ENCODE data around the gene TBC1D9. TPM values are rescaled to one million over a fixed set of nuclear protein-coding genes. Genes with fewer than 3 reads are reported as not detected.
A peak's percentile ranks its signal among the peaks of the same experiment; 100 is the strongest.

Gene TBC1D9
- total and polyA plus RNA-seq, 2 of the 13 experiments (the other 11 are each of a cell fraction or from before 2014, with no cell fraction given) = 11.9 to 12.2 TPM

DNA sequence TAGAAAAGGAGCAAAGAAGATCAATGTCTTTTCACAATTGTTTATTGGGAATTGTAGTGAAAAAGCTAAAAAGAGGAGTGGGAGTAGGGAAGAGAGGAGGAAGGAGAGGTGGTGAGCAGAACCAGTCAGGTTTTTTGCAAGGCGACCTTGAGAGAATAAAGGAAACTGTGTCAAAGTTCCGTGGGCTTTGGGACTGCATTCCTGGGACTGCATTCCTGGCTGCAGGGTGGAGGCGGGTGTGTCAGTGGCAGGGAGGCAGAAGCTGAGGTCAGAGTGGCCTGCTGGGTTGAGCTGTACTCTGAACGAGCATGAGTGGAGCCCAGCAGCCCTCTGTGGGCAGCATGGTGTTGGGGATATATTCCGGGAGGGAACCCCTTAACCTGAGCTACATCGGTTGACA, 120.6 kb downstream of the TBC1D9 start (continued):
- TF ChIP-seq, protein P1, sequence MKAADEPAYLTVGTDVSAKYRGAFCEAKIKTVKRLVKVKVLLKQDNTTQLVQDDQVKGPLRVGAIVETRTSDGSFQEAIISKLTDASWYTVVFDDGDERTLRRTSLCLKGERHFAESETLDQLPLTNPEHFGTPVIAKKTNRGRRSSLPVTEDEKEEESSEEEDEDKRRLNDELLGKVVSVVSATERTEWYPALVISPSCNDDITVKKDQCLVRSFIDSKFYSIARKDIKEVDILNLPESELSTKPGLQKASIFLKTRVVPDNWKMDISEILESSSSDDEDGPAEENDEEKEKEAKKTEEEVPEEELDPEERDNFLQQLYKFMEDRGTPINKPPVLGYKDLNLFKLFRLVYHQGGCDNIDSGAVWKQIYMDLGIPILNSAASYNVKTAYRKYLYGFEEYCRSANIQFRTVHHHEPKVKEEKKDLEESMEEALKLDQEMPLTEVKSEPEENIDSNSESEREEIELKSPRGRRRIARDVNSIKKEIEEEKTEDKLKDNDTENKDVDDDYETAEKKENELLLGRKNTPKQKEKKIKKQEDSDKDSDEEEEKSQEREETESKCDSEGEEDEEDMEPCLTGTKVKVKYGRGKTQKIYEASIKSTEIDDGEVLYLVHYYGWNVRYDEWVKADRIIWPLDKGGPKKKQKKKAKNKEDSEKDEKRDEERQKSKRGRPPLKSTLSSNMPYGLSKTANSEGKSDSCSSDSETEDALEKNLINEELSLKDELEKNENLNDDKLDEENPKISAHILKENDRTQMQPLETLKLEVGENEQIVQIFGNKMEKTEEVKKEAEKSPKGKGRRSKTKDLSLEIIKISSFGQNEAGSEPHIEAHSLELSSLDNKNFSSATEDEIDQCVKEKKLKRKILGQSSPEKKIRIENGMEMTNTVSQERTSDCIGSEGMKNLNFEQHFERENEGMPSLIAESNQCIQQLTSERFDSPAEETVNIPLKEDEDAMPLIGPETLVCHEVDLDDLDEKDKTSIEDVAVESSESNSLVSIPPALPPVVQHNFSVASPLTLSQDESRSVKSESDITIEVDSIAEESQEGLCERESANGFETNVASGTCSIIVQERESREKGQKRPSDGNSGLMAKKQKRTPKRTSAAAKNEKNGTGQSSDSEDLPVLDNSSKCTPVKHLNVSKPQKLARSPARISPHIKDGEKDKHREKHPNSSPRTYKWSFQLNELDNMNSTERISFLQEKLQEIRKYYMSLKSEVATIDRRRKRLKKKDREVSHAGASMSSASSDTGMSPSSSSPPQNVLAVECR (CRISPR knock-in tag; IDR thresholded peaks at IDR 0.05; ENCODE audit: borderline replicate concordance) = peak; percentile 45; the same call in 1 of the 2 replicates
- TF ChIP-seq SIN3B (IDR thresholded peaks at IDR 0.05; ENCODE audit: low read length) = no peak
- TF ChIP-seq ZMYM4 (CRISPR knock-in tag; IDR thresholded peaks at IDR 0.05) = peak; percentile 71
- no peak for TF ChIP-seq SMAD9 (CRISPR knock-in tag; IDR thresholded peaks at IDR 0.05)
- peak; percentile 50; the same call in 1 of the 2 replicates for TF ChIP-seq NCOA2 (CRISPR knock-in tag; IDR thresholded peaks at IDR 0.05)
- peak; percentile 94 for TF ChIP-seq SALL1 (CRISPR knock-in tag; IDR thresholded peaks at IDR 0.05)
- TF ChIP-seq ZNF143 (CRISPR knock-in tag; IDR thresholded peaks at IDR 0.05) = no peak
- TF ChIP-seq, protein P2, sequence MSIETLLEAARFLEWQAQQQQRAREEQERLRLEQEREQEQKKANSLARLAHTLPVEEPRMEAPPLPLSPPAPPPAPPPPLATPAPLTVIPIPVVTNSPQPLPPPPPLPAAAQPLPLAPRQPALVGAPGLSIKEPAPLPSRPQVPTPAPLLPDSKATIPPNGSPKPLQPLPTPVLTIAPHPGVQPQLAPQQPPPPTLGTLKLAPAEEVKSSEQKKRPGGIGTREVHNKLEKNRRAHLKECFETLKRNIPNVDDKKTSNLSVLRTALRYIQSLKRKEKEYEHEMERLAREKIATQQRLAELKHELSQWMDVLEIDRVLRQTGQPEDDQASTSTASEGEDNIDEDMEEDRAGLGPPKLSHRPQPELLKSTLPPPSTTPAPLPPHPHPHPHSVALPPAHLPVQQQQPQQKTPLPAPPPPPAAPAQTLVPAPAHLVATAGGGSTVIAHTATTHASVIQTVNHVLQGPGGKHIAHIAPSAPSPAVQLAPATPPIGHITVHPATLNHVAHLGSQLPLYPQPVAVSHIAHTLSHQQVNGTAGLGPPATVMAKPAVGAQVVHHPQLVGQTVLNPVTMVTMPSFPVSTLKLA (IDR thresholded peaks at IDR 0.05) = no peak
- no peak for TF ChIP-seq ZKSCAN5 (CRISPR knock-in tag; IDR thresholded peaks at IDR 0.05)
- TF ChIP-seq, protein P3, sequence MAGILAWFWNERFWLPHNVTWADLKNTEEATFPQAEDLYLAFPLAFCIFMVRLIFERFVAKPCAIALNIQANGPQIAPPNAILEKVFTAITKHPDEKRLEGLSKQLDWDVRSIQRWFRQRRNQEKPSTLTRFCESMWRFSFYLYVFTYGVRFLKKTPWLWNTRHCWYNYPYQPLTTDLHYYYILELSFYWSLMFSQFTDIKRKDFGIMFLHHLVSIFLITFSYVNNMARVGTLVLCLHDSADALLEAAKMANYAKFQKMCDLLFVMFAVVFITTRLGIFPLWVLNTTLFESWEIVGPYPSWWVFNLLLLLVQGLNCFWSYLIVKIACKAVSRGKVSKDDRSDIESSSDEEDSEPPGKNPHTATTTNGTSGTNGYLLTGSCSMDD (CRISPR knock-in tag; IDR thresholded peaks at IDR 0.05) = no peak
- TF ChIP-seq ZNF652 (CRISPR knock-in tag; IDR thresholded peaks at IDR 0.05; ENCODE audit: borderline replicate concordance, low read depth) = no peak
- TF ChIP-seq, protein P4, sequence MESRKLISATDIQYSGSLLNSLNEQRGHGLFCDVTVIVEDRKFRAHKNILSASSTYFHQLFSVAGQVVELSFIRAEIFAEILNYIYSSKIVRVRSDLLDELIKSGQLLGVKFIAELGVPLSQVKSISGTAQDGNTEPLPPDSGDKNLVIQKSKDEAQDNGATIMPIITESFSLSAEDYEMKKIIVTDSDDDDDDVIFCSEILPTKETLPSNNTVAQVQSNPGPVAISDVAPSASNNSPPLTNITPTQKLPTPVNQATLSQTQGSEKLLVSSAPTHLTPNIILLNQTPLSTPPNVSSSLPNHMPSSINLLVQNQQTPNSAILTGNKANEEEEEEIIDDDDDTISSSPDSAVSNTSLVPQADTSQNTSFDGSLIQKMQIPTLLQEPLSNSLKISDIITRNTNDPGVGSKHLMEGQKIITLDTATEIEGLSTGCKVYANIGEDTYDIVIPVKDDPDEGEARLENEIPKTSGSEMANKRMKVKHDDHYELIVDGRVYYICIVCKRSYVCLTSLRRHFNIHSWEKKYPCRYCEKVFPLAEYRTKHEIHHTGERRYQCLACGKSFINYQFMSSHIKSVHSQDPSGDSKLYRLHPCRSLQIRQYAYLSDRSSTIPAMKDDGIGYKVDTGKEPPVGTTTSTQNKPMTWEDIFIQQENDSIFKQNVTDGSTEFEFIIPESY (CRISPR knock-in tag; IDR thresholded peaks at IDR 0.05) = 0 out of 2 replicates have a peak, but pooled peaks have one; percentile 12
- TF ChIP-seq, protein P5, sequence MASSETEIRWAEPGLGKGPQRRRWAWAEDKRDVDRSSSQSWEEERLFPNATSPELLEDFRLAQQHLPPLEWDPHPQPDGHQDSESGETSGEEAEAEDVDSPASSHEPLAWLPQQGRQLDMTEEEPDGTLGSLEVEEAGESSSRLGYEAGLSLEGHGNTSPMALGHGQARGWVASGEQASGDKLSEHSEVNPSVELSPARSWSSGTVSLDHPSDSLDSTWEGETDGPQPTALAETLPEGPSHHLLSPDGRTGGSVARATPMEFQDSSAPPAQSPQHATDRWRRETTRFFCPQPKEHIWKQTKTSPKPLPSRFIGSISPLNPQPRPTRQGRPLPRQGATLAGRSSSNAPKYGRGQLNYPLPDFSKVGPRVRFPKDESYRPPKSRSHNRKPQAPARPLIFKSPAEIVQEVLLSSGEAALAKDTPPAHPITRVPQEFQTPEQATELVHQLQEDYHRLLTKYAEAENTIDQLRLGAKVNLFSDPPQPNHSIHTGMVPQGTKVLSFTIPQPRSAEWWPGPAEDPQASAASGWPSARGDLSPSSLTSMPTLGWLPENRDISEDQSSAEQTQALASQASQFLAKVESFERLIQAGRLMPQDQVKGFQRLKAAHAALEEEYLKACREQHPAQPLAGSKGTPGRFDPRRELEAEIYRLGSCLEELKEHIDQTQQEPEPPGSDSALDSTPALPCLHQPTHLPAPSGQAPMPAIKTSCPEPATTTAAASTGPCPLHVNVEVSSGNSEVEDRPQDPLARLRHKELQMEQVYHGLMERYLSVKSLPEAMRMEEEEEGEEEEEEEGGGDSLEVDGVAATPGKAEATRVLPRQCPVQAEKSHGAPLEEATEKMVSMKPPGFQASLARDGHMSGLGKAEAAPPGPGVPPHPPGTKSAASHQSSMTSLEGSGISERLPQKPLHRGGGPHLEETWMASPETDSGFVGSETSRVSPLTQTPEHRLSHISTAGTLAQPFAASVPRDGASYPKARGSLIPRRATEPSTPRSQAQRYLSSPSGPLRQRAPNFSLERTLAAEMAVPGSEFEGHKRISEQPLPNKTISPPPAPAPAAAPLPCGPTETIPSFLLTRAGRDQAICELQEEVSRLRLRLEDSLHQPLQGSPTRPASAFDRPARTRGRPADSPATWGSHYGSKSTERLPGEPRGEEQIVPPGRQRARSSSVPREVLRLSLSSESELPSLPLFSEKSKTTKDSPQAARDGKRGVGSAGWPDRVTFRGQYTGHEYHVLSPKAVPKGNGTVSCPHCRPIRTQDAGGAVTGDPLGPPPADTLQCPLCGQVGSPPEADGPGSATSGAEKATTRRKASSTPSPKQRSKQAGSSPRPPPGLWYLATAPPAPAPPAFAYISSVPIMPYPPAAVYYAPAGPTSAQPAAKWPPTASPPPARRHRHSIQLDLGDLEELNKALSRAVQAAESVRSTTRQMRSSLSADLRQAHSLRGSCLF (CRISPR knock-in tag; IDR thresholded peaks at IDR 0.05; ENCODE audit: borderline replicate concordance) = no peak
- no peak for TF ChIP-seq SMYD3 (CRISPR knock-in tag; IDR thresholded peaks at IDR 0.05)

Measured in HepG2 (cell line).